Stimulated activated naive CD8-positive, alpha-beta T cell treated with anti-CD3 and anti-CD28 coated beads, Interleukin-15, Interleukin-2, amounts not matched to agents 100 ng/mL and 50 ng/mL, for 24 hours (primary cell): ENCODE measurements around the gene PARP14.
"Not testable (repeated sequence)": the region's sequence is repeated elsewhere in the genome, so short reads cannot be mapped to it uniquely, and the experiment has no call there.

Experiments used
- H3K27ac Mint-ChIP-seq: one replicate; pipeline ENCODE4 v1.8.0; 2021; ENCODE audit warnings: mild to moderate bottlenecking, mixed read lengths
- H3K27me3 Mint-ChIP-seq: one replicate; pipeline ENCODE4 v1.8.0; 2021; ENCODE audit warnings: mixed read lengths
- H3K36me3 Mint-ChIP-seq: one replicate; pipeline ENCODE4 v1.8.0; 2021; ENCODE audit warnings: low read depth, mixed read lengths
- H3K4me1 Mint-ChIP-seq: one replicate; pipeline ENCODE4 v1.8.0; 2021; ENCODE audit warnings: low read depth, mixed read lengths
- H3K4me3 Mint-ChIP-seq: one replicate; pipeline ENCODE4 v1.8.0; 2021; ENCODE audit warnings: mild to moderate bottlenecking, mixed read lengths
- H3K9me3 Mint-ChIP-seq: one replicate; pipeline ENCODE4 v1.8.0; 2021; ENCODE audit warnings: mixed read lengths

Gene PARP14

GRCh38 chr3:122728186-122728585, 47.5 kb downstream of the PARP14 start:
- no peaks in the 10 kb centered on the region for H3K27me3 Mint-ChIP-seq
- peaks cover 51% of the 10 kb centered on the region for H3K36me3 Mint-ChIP-seq
- no peak overlapping the region for H3K27ac Mint-ChIP-seq
- no peaks in the 10 kb centered on the region for H3K4me1 Mint-ChIP-seq
- peaks cover 3% of the 10 kb centered on the region for H3K9me3 Mint-ChIP-seq
- no peak overlapping the region for H3K4me3 Mint-ChIP-seq

GRCh38 chr3:122728756-122729514, 48.3 kb downstream of the PARP14 start:
- Mint-ChIP-seq H3K36me3 (peaks cover 48% of the 10 kb centered on the region), H3K4me1 (no peaks in the 10 kb centered on the region), H3K4me3 (no peak overlapping the region), H3K27me3 (no peaks in the 10 kb centered on the region), H3K27ac (no peak overlapping the region), H3K9me3 (peaks cover 3% of the 10 kb centered on the region)

- no peak overlapping the region for H3K4me3 Mint-ChIP-seq
- H3K4me1 Mint-ChIP-seq: no peaks in the 10 kb centered on the region
- H3K36me3 Mint-ChIP-seq: peaks cover 47% of the 10 kb centered on the region
- H3K27me3 Mint-ChIP-seq: no peaks in the 10 kb centered on the region
- H3K9me3 Mint-ChIP-seq: peaks cover 3% of the 10 kb centered on the region
- no peak overlapping the region for H3K27ac Mint-ChIP-seq
These were observed 49.6 kb downstream of the PARP14 start for GRCh38 chr3:122730240-122730639.

- H3K4me1 Mint-ChIP-seq, H3K27me3 Mint-ChIP-seq, H3K4me3 Mint-ChIP-seq, H3K9me3 Mint-ChIP-seq, H3K27ac Mint-ChIP-seq: not testable (repeated sequence)
- peaks cover 27% of the 10 kb centered on the region for H3K36me3 Mint-ChIP-seq
These were observed 52.3 kb downstream of the PARP14 start for GRCh38 chr3:122732682-122733525.

GRCh38 chr3:122739172-122739571, 58.5 kb downstream of the PARP14 start:
- no peak overlapping the region for H3K27ac Mint-ChIP-seq
- H3K4me1 Mint-ChIP-seq: no peaks in the 10 kb centered on the region
- no peaks in the 10 kb centered on the region for H3K27me3 Mint-ChIP-seq
- H3K9me3 Mint-ChIP-seq: no peaks in the 10 kb centered on the region
- peaks cover 42% of the 10 kb centered on the region for H3K36me3 Mint-ChIP-seq
- H3K4me3 Mint-ChIP-seq: no peak overlapping the region

GRCh38 chr3:122742234-122742633, 61.6 kb downstream of the PARP14 start:
- no peaks in the 10 kb centered on the region for H3K4me1 Mint-ChIP-seq
- no peaks in the 10 kb centered on the region for H3K27me3 Mint-ChIP-seq
- H3K36me3 Mint-ChIP-seq: peaks cover 56% of the 10 kb centered on the region
- no peak overlapping the region for H3K27ac Mint-ChIP-seq
- no peaks in the 10 kb centered on the region for H3K9me3 Mint-ChIP-seq
- no peak overlapping the region for H3K4me3 Mint-ChIP-seq

GRCh38 chr3:122743581-122744120, 63.0 kb downstream of the PARP14 start:
- H3K4me1 Mint-ChIP-seq: no peaks in the 10 kb centered on the region
- no peak overlapping the region for H3K4me3 Mint-ChIP-seq
- peaks cover 60% of the 10 kb centered on the region for H3K36me3 Mint-ChIP-seq
- no peak overlapping the region for H3K27ac Mint-ChIP-seq
- no peaks in the 10 kb centered on the region for H3K9me3 Mint-ChIP-seq
- no peaks in the 10 kb centered on the region for H3K27me3 Mint-ChIP-seq

- Mint-ChIP-seq H3K9me3 (no peaks in the 10 kb centered on the region), H3K27me3 (no peaks in the 10 kb centered on the region), H3K36me3 (peaks cover 47% of the 10 kb centered on the region), H3K27ac (no peak overlapping the region), H3K4me1 (no peaks in the 10 kb centered on the region), H3K4me3 (no peak overlapping the region)
These were observed 64.9 kb downstream of the PARP14 start for GRCh38 chr3:122745369-122746021.

- not testable (repeated sequence) for H3K4me3 Mint-ChIP-seq, H3K27me3 Mint-ChIP-seq, H3K9me3 Mint-ChIP-seq, H3K27ac Mint-ChIP-seq, H3K4me1 Mint-ChIP-seq
- peaks cover 39% of the 10 kb centered on the region for H3K36me3 Mint-ChIP-seq
These were observed 66.7 kb downstream of the PARP14 start for GRCh38 chr3:122747295-122747694.

- Mint-ChIP-seq H3K4me3 (no peak overlapping the region), H3K9me3 (no peaks in the 10 kb centered on the region), H3K4me1 (no peaks in the 10 kb centered on the region), H3K36me3 (peaks cover 37% of the 10 kb centered on the region), H3K27me3 (no peaks in the 10 kb centered on the region), H3K27ac (no peak overlapping the region)
These were observed 67.7 kb downstream of the PARP14 start for GRCh38 chr3:122748347-122748746.

- Mint-ChIP-seq H3K4me3 (no peak overlapping the region), H3K4me1 (no peaks in the 10 kb centered on the region), H3K36me3 (peaks cover 37% of the 10 kb centered on the region), H3K27ac (no peak overlapping the region), H3K27me3 (no peaks in the 10 kb centered on the region), H3K9me3 (no peaks in the 10 kb centered on the region)
These were observed 74.3 kb downstream of the PARP14 start for GRCh38 chr3:122754929-122755328.

- Mint-ChIP-seq H3K4me3 (no peak overlapping the region), H3K9me3 (no peaks in the 10 kb centered on the region), H3K27ac (no peak overlapping the region), H3K4me1 (no peaks in the 10 kb centered on the region), H3K27me3 (no peaks in the 10 kb centered on the region), H3K36me3 (peaks cover 37% of the 10 kb centered on the region)
These were observed 74.9 kb downstream of the PARP14 start for GRCh38 chr3:122755491-122755890.

- H3K9me3 Mint-ChIP-seq: no peaks in the 10 kb centered on the region
- H3K36me3 Mint-ChIP-seq: peaks cover 25% of the 10 kb centered on the region
- no peak overlapping the region for H3K4me3 Mint-ChIP-seq
- H3K27ac Mint-ChIP-seq: no peak overlapping the region
- H3K27me3 Mint-ChIP-seq: no peaks in the 10 kb centered on the region
- H3K4me1 Mint-ChIP-seq: no peaks in the 10 kb centered on the region
These were observed 78.4 kb downstream of the PARP14 start for GRCh38 chr3:122758877-122759560.

GRCh38 chr3:122760453-122761271, 80.0 kb downstream of the PARP14 start:
- H3K27ac Mint-ChIP-seq: no peak overlapping the region

More at GRCh38 chr3:122760453-122761271, 80.0 kb downstream of the PARP14 start:
- no peaks in the 10 kb centered on the region for H3K9me3 Mint-ChIP-seq
- H3K4me3 Mint-ChIP-seq: no peak overlapping the region
- peaks cover 20% of the 10 kb centered on the region for H3K36me3 Mint-ChIP-seq
- no peaks in the 10 kb centered on the region for H3K4me1 Mint-ChIP-seq
- H3K27me3 Mint-ChIP-seq: no peaks in the 10 kb centered on the region
